OCI-LY7 (cell line): ENCODE measurements around the gene SPSB1. TPM values are rescaled to one million over a fixed set of nuclear protein-coding genes. Genes with fewer than 3 reads are reported as not detected.

Source experiments
- BruUV-seq: library from RNA; stranded (reverse); fragments of 400-500 nt; replicated peaks from 2 replicates; lab custom pipeline; 2021; lab: Mats Ljungman, UMichigan
- CTCF ChIA-PET: fragments of 300-600 bp; sonication (Branson Sonifier 250); formaldehyde crosslinking; loops from one replicate; lab custom pipeline; 2022; ENCODE audit warnings: antibody characterized with exemption; ENCODE audit not compliant: unreplicated experiment; lab: Charles Lee
- POLR2A ChIA-PET: fragments of 300-600 bp; sonication (Branson Sonifier 250); formaldehyde crosslinking; loops from one replicate; lab custom pipeline; 2022; ENCODE audit warnings: antibody characterized with exemption; lab: Charles Lee
- DNase-seq: peaks from one replicate; pipeline ENCODE4 v3.0.0-alpha.2; 2015; ENCODE audit warnings: low spot score
- H2AFZ ChIP-seq: fragments of 200-600 bp; sonication (generic), shearing (Covaris generic); 2 replicates; pipeline ENCODE4 v1.6.1; 2014; ENCODE audit warnings: mild to moderate bottlenecking, antibody characterized with exemption, low read length, moderate library complexity
- H3K27ac ChIP-seq: fragments of 200-600 bp; sonication (generic); 2 replicates; pipeline ENCODE4 v1.5.1; 2014; ENCODE audit warnings: mixed run types, low read depth, mild to moderate bottlenecking, moderate library complexity, low read length, inconsistent platforms; ENCODE audit not compliant: poor library complexity, severe bottlenecking
- H3K36me3 ChIP-seq: fragments of 200-600 bp; sonication (generic); 2 replicates; pipeline ENCODE4 v1.6.1; 2014; ENCODE audit warnings: mild to moderate bottlenecking, antibody characterized with exemption, low read length, moderate library complexity, mixed read lengths; ENCODE audit not compliant: insufficient read depth
- H3K4me1 ChIP-seq: fragments of 200-600 bp; sonication (generic); 2 replicates; pipeline ENCODE4 v1.5.1; 2014; ENCODE audit warnings: mild to moderate bottlenecking, low read length; ENCODE audit not compliant: insufficient read depth, poor library complexity, severe bottlenecking
- H3K4me2 ChIP-seq: fragments of 200-600 bp; sonication (generic); 2 replicates; pipeline ENCODE4 v1.6.1; 2014; ENCODE audit warnings: mild to moderate bottlenecking, low read length
- H3K4me3 ChIP-seq: fragments of 200-600 bp; sonication (generic); 2 replicates; pipeline ENCODE4 v1.5.1; 2014; ENCODE audit warnings: mild to moderate bottlenecking, low read depth, low read length; ENCODE audit not compliant: poor library complexity, severe bottlenecking
- H3K79me2 ChIP-seq: fragments of 200-600 bp; sonication (generic); 2 replicates; pipeline ENCODE4 v1.6.1; 2016; ENCODE audit warnings: low read depth, mild to moderate bottlenecking, low read length, moderate library complexity, mixed read lengths; ENCODE audit not compliant: insufficient read depth
- H3K9me2 ChIP-seq: fragments of 200-600 bp; sonication (generic); 2 replicates; pipeline ENCODE4 v1.6.1; 2016; ENCODE audit warnings: mild to moderate bottlenecking, low read length, mixed read lengths; ENCODE audit not compliant: insufficient read depth
- H3K9me3 ChIP-seq: fragments of 200-600 bp; sonication (generic); 2 replicates; pipeline ENCODE4 v1.6.1; 2014; ENCODE audit warnings: mild to moderate bottlenecking, mixed run types, low read length, mixed read lengths
- H4K20me1 ChIP-seq: fragments of 200-600 bp; sonication (generic); 2 replicates; pipeline ENCODE4 v1.6.1; 2014; ENCODE audit warnings: mild to moderate bottlenecking, antibody characterized with exemption, low read length, moderate library complexity, mixed read lengths; ENCODE audit not compliant: insufficient read depth
- CTCF ChIP-seq: fragments of 200-600 bp; sonication (generic); conservative IDR thresholded peaks from 2 replicates; pipeline ENCODE4 v1.5.1; 2014; ENCODE audit warnings: mild to moderate bottlenecking, antibody characterized with exemption, low read length, moderate library complexity, mixed read lengths
- EZH2phosphoT487 ChIP-seq: fragments of 200-600 bp; sonication (generic); IDR thresholded peaks from 2 replicates; pipeline ENCODE4 v1.6.1; 2018; ENCODE audit warnings: low read depth, borderline replicate concordance, mild to moderate bottlenecking, mixed run types, antibody characterized with exemption, low read length, moderate library complexity, mixed read lengths
- intact Hi-C: fragments of 100-400 bp; cut with micrococcal nuclease; formaldehyde crosslinking; loops from one replicate; pipeline ENCODE4 v1.10.0; 2022; ENCODE audit not compliant: unreplicated experiment
- total RNA-seq, 2 experiments: library from RNA; depleted of rRNA in 1 of 2; stranded (reverse); fragments of >200 nt in 1 of 2; shearing (Covaris generic) in 1 of 2; gene quantifications; 2 replicates each; pipeline ENCODE4 v1.2.3, GENCODE V29; 2014 to 2022

SPSB1 gene
- total RNA-seq, 2 experiments from 2014 or later, result 1.2 to 14.0 TPM

- ChIA-PET POLR2A (interaction anchor here (1.4 kb wide), 1 partner anchor 9 kb away, joined by 4 read pairs; no protein-coding TSS in a partner anchor), CTCF (no interaction called here)
- no peak for DNase-seq
- Histone ChIP-seq H3K9me2 (no peaks in the 10 kb centered on the region), H3K4me2 (no peak overlapping the region), H3K4me1 (peaks cover 22% of the 10 kb centered on the region), H2AFZ (no peak overlapping the region), H3K27ac (no peak overlapping the region), H3K36me3 (no peaks in the 10 kb centered on the region), H4K20me1 (no peaks in the 10 kb centered on the region), H3K79me2 (no peaks in the 10 kb centered on the region; the same call in 1 of the 2 replicates), H3K4me3 (no peak overlapping the region), H3K9me3 (no peaks in the 10 kb centered on the region)
- intact Hi-C loops, result no loop called here
- TF ChIP-seq EZH2phosphoT487 (no peak), CTCF (no peak)
- no TSS peak for BruUV-seq
Observed at GRCh38 chr1:9366298-9366697, 73.6 kb downstream of the SPSB1 start.

GRCh38 chr1:9366943-9367780, 74.5 kb downstream of the SPSB1 start:
- no peak for DNase-seq
- H3K4me2 ChIP-seq, result no peak overlapping the region
- no peaks in the 10 kb centered on the region for H3K9me2 ChIP-seq
- no peak overlapping the region for H3K27ac ChIP-seq
- no peaks in the 10 kb centered on the region for H3K36me3 ChIP-seq
- POLR2A ChIA-PET, result no interaction called here
- peaks cover 14% of the 10 kb centered on the region for H3K4me1 ChIP-seq
- H3K4me3 ChIP-seq, result no peak overlapping the region
- BruUV-seq, result no TSS peak
- intact Hi-C loops, result no loop called here
- H2AFZ ChIP-seq, result no peak overlapping the region
- TF ChIP-seq CTCF, result no peak
- no peak for TF ChIP-seq EZH2phosphoT487
- CTCF ChIA-PET, result no interaction called here
- H4K20me1 ChIP-seq, result no peaks in the 10 kb centered on the region
- H3K9me3 ChIP-seq, result no peaks in the 10 kb centered on the region
- no peaks in the 10 kb centered on the region; the same call in 1 of the 2 replicates for H3K79me2 ChIP-seq

GRCh38 chr1:9367806-9368205, 75.1 kb downstream of the SPSB1 start:
- Histone ChIP-seq H4K20me1 (no peaks in the 10 kb centered on the region), H3K36me3 (no peaks in the 10 kb centered on the region), H3K9me2 (no peaks in the 10 kb centered on the region), H3K4me2 (no peak overlapping the region), H3K4me3 (no peak overlapping the region), H3K27ac (no peak overlapping the region), H2AFZ (no peak overlapping the region), H3K4me1 (peaks cover 10% of the 10 kb centered on the region), H3K79me2 (no peaks in the 10 kb centered on the region; the same call in 1 of the 2 replicates), H3K9me3 (no peaks in the 10 kb centered on the region)
- TF ChIP-seq EZH2phosphoT487 (no peak), CTCF (no peak)
- no peak for DNase-seq
- intact Hi-C loops, result no loop called here
- no TSS peak for BruUV-seq
- CTCF ChIA-PET, result no interaction called here
- POLR2A ChIA-PET, result no interaction called here
